ENCODE results near the gene MAP3K8. TPM values are rescaled to one million over a fixed set of nuclear protein-coding genes. Genes with fewer than 3 reads are reported as not detected.

MAP3K8 gene
- total RNA-seq, 1 experiment from 2014 or later: 4.8 TPM

DNA sequence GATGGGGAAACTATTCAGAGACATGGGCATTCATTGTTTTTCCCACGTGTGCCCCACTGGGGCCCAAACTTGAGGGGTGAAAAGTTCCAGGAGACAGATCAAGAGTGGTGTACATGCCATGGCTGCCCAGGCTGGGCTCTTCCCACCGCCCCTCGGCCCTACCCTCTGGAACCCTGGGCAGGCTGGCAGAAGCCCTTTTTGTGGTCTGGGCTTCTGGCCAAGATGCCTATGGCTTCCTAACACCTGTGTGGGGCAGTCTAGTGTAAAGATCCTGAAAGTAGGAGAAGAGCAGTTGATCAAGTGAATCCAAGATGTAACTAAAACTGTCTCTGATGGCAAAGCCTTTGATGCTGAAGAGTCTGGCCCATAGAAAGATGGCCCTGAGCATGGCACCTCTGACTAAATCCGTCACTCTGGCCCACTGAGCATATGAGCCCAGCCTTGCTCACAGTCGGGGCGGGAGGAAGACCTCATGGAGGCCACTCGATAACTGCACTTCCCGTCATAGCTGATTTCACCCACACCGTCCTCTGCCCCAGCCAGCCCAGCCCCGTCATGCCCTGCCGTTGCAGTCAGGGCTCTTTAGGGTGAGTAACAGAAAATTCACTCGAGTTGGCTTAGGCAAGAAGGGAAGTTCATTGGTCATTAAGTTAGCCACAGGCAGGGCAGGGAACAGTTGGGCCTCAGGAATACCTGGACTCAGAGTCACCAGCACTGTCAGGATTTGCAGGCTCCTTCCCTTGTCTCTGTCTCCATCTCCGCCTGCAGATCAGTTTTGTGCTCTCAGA, 47.0 kb upstream of the MAP3K8 start:
- H3K4me3 ChIP-seq (ENCODE audit: low read depth in 2 of 2, low read length in 2 of 2): no peak overlapping the region
- no peaks in the 10 kb centered on the region for H3K9me3 ChIP-seq (ENCODE audit: control insufficient read depth, insufficient read depth, low read depth, low read length)
- H3K4me1 ChIP-seq (ENCODE audit: control insufficient read depth, insufficient read depth, low read length): no peaks in the 10 kb centered on the region
- ATAC-seq: no peak
- TF ChIP-seq, protein P1, sequence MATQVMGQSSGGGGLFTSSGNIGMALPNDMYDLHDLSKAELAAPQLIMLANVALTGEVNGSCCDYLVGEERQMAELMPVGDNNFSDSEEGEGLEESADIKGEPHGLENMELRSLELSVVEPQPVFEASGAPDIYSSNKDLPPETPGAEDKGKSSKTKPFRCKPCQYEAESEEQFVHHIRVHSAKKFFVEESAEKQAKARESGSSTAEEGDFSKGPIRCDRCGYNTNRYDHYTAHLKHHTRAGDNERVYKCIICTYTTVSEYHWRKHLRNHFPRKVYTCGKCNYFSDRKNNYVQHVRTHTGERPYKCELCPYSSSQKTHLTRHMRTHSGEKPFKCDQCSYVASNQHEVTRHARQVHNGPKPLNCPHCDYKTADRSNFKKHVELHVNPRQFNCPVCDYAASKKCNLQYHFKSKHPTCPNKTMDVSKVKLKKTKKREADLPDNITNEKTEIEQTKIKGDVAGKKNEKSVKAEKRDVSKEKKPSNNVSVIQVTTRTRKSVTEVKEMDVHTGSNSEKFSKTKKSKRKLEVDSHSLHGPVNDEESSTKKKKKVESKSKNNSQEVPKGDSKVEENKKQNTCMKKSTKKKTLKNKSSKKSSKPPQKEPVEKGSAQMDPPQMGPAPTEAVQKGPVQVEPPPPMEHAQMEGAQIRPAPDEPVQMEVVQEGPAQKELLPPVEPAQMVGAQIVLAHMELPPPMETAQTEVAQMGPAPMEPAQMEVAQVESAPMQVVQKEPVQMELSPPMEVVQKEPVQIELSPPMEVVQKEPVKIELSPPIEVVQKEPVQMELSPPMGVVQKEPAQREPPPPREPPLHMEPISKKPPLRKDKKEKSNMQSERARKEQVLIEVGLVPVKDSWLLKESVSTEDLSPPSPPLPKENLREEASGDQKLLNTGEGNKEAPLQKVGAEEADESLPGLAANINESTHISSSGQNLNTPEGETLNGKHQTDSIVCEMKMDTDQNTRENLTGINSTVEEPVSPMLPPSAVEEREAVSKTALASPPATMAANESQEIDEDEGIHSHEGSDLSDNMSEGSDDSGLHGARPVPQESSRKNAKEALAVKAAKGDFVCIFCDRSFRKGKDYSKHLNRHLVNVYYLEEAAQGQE (IDR thresholded peaks at IDR 0.05; ENCODE audit: insufficient read depth in 1 of 2, low read depth in 2 of 2, low read length in 1 of 2): no peak
- no peak for TF ChIP-seq SIN3A (IDR thresholded peaks at IDR 0.05; ENCODE audit: borderline replicate concordance, insufficient read depth, low read depth, low read length)
- intact Hi-C loops (cut with micrococcal nuclease; ENCODE audit: unreplicated experiment): no loop called here
- no peaks in the 10 kb centered on the region for H3K27me3 ChIP-seq (ENCODE audit: control insufficient read depth, insufficient read depth, low read length)
- no peaks in the 10 kb centered on the region for H3K36me3 ChIP-seq (ENCODE audit: control insufficient read depth, insufficient read depth, low read length)
- H3K27ac ChIP-seq (ENCODE audit: low read length): no peak overlapping the region
- BruUV-seq (replicated peaks): no TSS peak
- in situ Hi-C loops (cut with HindIII; ENCODE audit: low pct_unique_long_range_greater_than_20kb, low sequenced_read_pairs): no loop called here
- ChIA-PET CTCF (no interaction called here), POLR2A (no interaction called here)
- DNase-seq (ENCODE audit: low read depth, low spot score): no peak

GRCh38 chr10:30387646-30388243, 46.2 kb upstream of the MAP3K8 start:
- ATAC-seq: no peak
- POLR2A ChIA-PET: no interaction called here
- BruUV-seq (replicated peaks): no TSS peak

GRCh38 chr10:30389543-30389942, 44.4 kb upstream of the MAP3K8 start:
- TF ChIP-seq POLR2AphosphoS5 (IDR thresholded peaks at IDR 0.05; ENCODE audit: low read depth, low read length): no peak
- TF ChIP-seq, protein P2, sequence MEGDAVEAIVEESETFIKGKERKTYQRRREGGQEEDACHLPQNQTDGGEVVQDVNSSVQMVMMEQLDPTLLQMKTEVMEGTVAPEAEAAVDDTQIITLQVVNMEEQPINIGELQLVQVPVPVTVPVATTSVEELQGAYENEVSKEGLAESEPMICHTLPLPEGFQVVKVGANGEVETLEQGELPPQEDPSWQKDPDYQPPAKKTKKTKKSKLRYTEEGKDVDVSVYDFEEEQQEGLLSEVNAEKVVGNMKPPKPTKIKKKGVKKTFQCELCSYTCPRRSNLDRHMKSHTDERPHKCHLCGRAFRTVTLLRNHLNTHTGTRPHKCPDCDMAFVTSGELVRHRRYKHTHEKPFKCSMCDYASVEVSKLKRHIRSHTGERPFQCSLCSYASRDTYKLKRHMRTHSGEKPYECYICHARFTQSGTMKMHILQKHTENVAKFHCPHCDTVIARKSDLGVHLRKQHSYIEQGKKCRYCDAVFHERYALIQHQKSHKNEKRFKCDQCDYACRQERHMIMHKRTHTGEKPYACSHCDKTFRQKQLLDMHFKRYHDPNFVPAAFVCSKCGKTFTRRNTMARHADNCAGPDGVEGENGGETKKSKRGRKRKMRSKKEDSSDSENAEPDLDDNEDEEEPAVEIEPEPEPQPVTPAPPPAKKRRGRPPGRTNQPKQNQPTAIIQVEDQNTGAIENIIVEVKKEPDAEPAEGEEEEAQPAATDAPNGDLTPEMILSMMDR (IDR thresholded peaks at IDR 0.05): no peak
- TF ChIP-seq TCF7L2 (IDR thresholded peaks at IDR 0.05; ENCODE audit: low read depth, low read length): no peak
- TF ChIP-seq, protein P1 (IDR thresholded peaks at IDR 0.05; ENCODE audit: insufficient read depth in 1 of 2, low read depth in 2 of 2, low read length in 1 of 2): no peak
- TF ChIP-seq SIN3A (IDR thresholded peaks at IDR 0.05; ENCODE audit: borderline replicate concordance, insufficient read depth, low read depth, low read length): no peak
- no TSS peak for BruUV-seq (replicated peaks)
- CTCF ChIA-PET: no interaction called here
- POLR2A ChIA-PET: no interaction called here
- Histone ChIP-seq H3K9me3 (ENCODE audit: control insufficient read depth, insufficient read depth, low read depth, low read length) (no peaks in the 10 kb centered on the region), H3K4me1 (ENCODE audit: control insufficient read depth, insufficient read depth, low read length) (no peaks in the 10 kb centered on the region), H3K36me3 (ENCODE audit: control insufficient read depth, insufficient read depth, low read length) (no peaks in the 10 kb centered on the region), H3K27ac (ENCODE audit: low read length) (no peak overlapping the region), H3K27me3 (ENCODE audit: control insufficient read depth, insufficient read depth, low read length) (no peaks in the 10 kb centered on the region), H3K4me3 (ENCODE audit: low read depth in 2 of 2, low read length in 2 of 2) (no peak overlapping the region)
- no peak for ATAC-seq
- DNase-seq (ENCODE audit: low read depth, low spot score): no peak
- in situ Hi-C loops (cut with HindIII; ENCODE audit: low pct_unique_long_range_greater_than_20kb, low sequenced_read_pairs) (no loop called here), intact Hi-C loops (cut with micrococcal nuclease; ENCODE audit: unreplicated experiment) (no loop called here)

More at GRCh38 chr10:30387646-30388243, 46.2 kb upstream of the MAP3K8 start:
- Histone ChIP-seq H3K27me3 (ENCODE audit: control insufficient read depth, insufficient read depth, low read length) (no peaks in the 10 kb centered on the region), H3K4me3 (ENCODE audit: low read depth in 2 of 2, low read length in 2 of 2) (no peak overlapping the region), H3K9me3 (ENCODE audit: control insufficient read depth, insufficient read depth, low read depth, low read length) (no peaks in the 10 kb centered on the region), H3K36me3 (ENCODE audit: control insufficient read depth, insufficient read depth, low read length) (no peaks in the 10 kb centered on the region), H3K4me1 (ENCODE audit: control insufficient read depth, insufficient read depth, low read length) (no peaks in the 10 kb centered on the region), H3K27ac (ENCODE audit: low read length) (no peak overlapping the region)
- no peak for DNase-seq (ENCODE audit: low read depth, low spot score)
- TF ChIP-seq, protein P2 (IDR thresholded peaks at IDR 0.05): 0 out of 2 replicates have a peak, but pooled peaks have one; percentile 11
- no peak for TF ChIP-seq SIN3A (IDR thresholded peaks at IDR 0.05; ENCODE audit: borderline replicate concordance, insufficient read depth, low read depth, low read length)
- CTCF ChIA-PET: no interaction called here
- intact Hi-C loops (cut with micrococcal nuclease; ENCODE audit: unreplicated experiment) (no loop called here), in situ Hi-C loops (cut with HindIII; ENCODE audit: low pct_unique_long_range_greater_than_20kb, low sequenced_read_pairs) (no loop called here)

All from Panc1 (cell line).